Endothelial cell of umbilical vein (primary cell): Measurements from ENCODE around the gene AKNA. TPM values are rescaled to one million over a fixed set of nuclear protein-coding genes. Genes with fewer than 3 reads are reported as not detected.

Experiments used
- BruUV-seq: library from RNA; stranded (reverse); fragments of 400-500 nt; replicated peaks from 2 replicates; lab custom pipeline; 2021; lab: Mats Ljungman, UMichigan
- CTCF ChIA-PET: fragments of 300-600, 350-600 bp; sonication (Branson Sonifier 250); formaldehyde crosslinking; loops from one replicate; lab custom pipeline; 2021; ENCODE audit warnings: antibody characterized with exemption, inconsistent platforms; lab: Charles Lee
- POLR2A ChIA-PET: fragments of 300-600, 350-600 bp; sonication (Branson Sonifier 250); formaldehyde crosslinking; loops from one replicate; lab custom pipeline; 2021; ENCODE audit warnings: antibody characterized with exemption, inconsistent platforms; lab: Charles Lee
- DNase-seq: peaks from one replicate; pipeline ENCODE4 v3.0.0-alpha.2; 2011; ENCODE audit warnings: low read depth, low spot score
- FAIRE-seq: peaks from 2 replicates; lab custom pipeline; 2011; peaks lifted over from hg19 to GRCh38; lab: Jason Lieb, UNC
- H2AFZ ChIP-seq: 2 replicates; pipeline ENCODE4 v1.6.0; 2012; ENCODE audit warnings: low read depth, low read length, control low read depth, inconsistent platforms
- H3K27ac ChIP-seq: 2 replicates; pipeline ENCODE4 v1.5.1; 2011; ENCODE audit warnings: low read depth, mild to moderate bottlenecking, control low read depth, low read length, moderate library complexity; ENCODE audit not compliant: insufficient read depth
- H3K27me3 ChIP-seq, 2 experiments: 2 replicates each; pipeline versions ENCODE4 v1.6.0 to v1.6.1; 2011; ENCODE audit warnings: low read length in 2 of 2, mixed read lengths in 1 of 2; ENCODE audit not compliant: control insufficient read depth in 2 of 2, insufficient read depth in 2 of 2
- H3K36me3 ChIP-seq, 2 experiments: 2 replicates in 1 of 2; 3 replicates in 1 of 2; pipeline ENCODE4 v1.5.1; 2011; ENCODE audit warnings: low read length in 2 of 2, mild to moderate bottlenecking in 1 of 2, moderate library complexity in 1 of 2; ENCODE audit not compliant: control insufficient read depth in 2 of 2, insufficient read depth in 2 of 2; ENCODE audit errors: extremely low read depth in 1 of 2
- H3K4me1 ChIP-seq: 3 replicates; pipeline ENCODE4 v1.5.1; 2011; ENCODE audit warnings: mild to moderate bottlenecking, low read length; ENCODE audit not compliant: control insufficient read depth, insufficient read depth; ENCODE audit errors: extremely low read depth
- H3K4me2 ChIP-seq: 2 replicates; pipeline ENCODE4 v1.6.1; 2011; ENCODE audit warnings: low read length, control low read depth, mixed read lengths; ENCODE audit not compliant: insufficient read depth
- H3K4me3 ChIP-seq, 3 experiments: fragments of 200-600 bp in 1 of 3; sonication (generic), shearing (Covaris generic) in 1 of 3; replicated peaks in 1 of 3; 2 replicates each; pipeline ENCODE4 v1.5.1; 2011 to 2016; ENCODE audit warnings: control low read depth in 3 of 3, low read length in 3 of 3, mild to moderate bottlenecking in 2 of 3, inconsistent platforms in 1 of 3, low read depth in 1 of 3, moderate library complexity in 1 of 3; ENCODE audit not compliant: insufficient read depth in 1 of 3
- H3K79me2 ChIP-seq: 2 replicates; pipeline ENCODE4 v1.6.0; 2012; ENCODE audit warnings: low read length, inconsistent platforms; ENCODE audit not compliant: control insufficient read depth, insufficient read depth
- H3K9ac ChIP-seq: replicated peaks from 2 replicates; pipeline ENCODE3; 2011; ENCODE audit warnings: low read length, control low read depth; ENCODE audit not compliant: insufficient read depth; ENCODE audit errors: extremely low read depth
- H3K9me1 ChIP-seq: replicated peaks from 3 replicates; pipeline ENCODE4 v1.6.0; 2011; ENCODE audit warnings: mild to moderate bottlenecking, low read length; ENCODE audit not compliant: control insufficient read depth, insufficient read depth; ENCODE audit errors: extremely low read depth
- H3K9me3 ChIP-seq: replicated peaks from 2 replicates; pipeline ENCODE4 v1.5.1; 2012; ENCODE audit warnings: low read length, inconsistent platforms; ENCODE audit not compliant: control insufficient read depth, insufficient read depth
- H4K20me1 ChIP-seq: replicated peaks from 2 replicates; pipeline ENCODE3; 2011; ENCODE audit warnings: mild to moderate bottlenecking, low read length; ENCODE audit not compliant: control insufficient read depth, insufficient read depth; ENCODE audit errors: extremely low read depth
- CTCF ChIP-seq, 2 donors: IDR thresholded peaks; 1 replicate in 1 of 2; 2 replicates in 1 of 2; pipeline ENCODE4 v1.5.1; 2011; ENCODE audit warnings: low read length in 2 of 2, mild to moderate bottlenecking in 2 of 2, moderate library complexity in 2 of 2, control low read depth in 1 of 2, inconsistent platforms in 1 of 2, low read depth in 1 of 2; ENCODE audit not compliant: insufficient read depth in 1 of 2; ENCODE audit errors: extremely low read depth in 1 of 2
- EZH2 ChIP-seq: IDR thresholded peaks from 2 replicates; pipeline ENCODE4 v1.6.1; 2012; ENCODE audit warnings: borderline replicate concordance, low read depth, mild to moderate bottlenecking, moderate library complexity, low read length, inconsistent platforms; ENCODE audit not compliant: severe bottlenecking
- FOS ChIP-seq: IDR thresholded peaks from 2 replicates; pipeline ENCODE4 v1.6.1; 2011; ENCODE audit warnings: mild to moderate bottlenecking, low read length, moderate library complexity, borderline replicate concordance; ENCODE audit not compliant: insufficient read depth
- GATA2 ChIP-seq: IDR thresholded peaks from 2 replicates; pipeline ENCODE4 v1.7.0; 2011; ENCODE audit warnings: low read depth, mild to moderate bottlenecking, moderate library complexity, mixed read lengths, low read length; ENCODE audit not compliant: insufficient read length, insufficient read depth
- JUN ChIP-seq: IDR thresholded peaks from 2 replicates; pipeline ENCODE4 v1.6.1; 2011; ENCODE audit warnings: borderline replicate concordance, low read depth; ENCODE audit not compliant: insufficient read length, insufficient read depth
- MAX ChIP-seq: IDR thresholded peaks from 2 replicates; pipeline ENCODE4 v1.6.1; 2011; ENCODE audit not compliant: insufficient read depth, insufficient read length
- MYC ChIP-seq: IDR thresholded peaks from one replicate; pipeline ENCODE4 v1.6.1; 2011; ENCODE audit warnings: mild to moderate bottlenecking, low read depth, low read length
- POLR2A ChIP-seq: IDR thresholded peaks from 2 replicates; pipeline ENCODE4 v1.6.1; 2012; ENCODE audit warnings: low read depth, mild to moderate bottlenecking, control low read depth, low read length
- POLR2AphosphoS5 ChIP-seq: IDR thresholded peaks from 2 replicates; pipeline ENCODE4 v1.6.1; 2012; ENCODE audit warnings: low read depth, mild to moderate bottlenecking, control low read depth, low read length, moderate library complexity; ENCODE audit not compliant: insufficient read depth
- dilution Hi-C: fragments of 300-500 bp; cut with MboI; formaldehyde crosslinking; loops from one replicate; pipeline ENCODE4 v1.15.0; 2019; ENCODE audit warnings: low sequenced_read_pairs; ENCODE audit not compliant: extremely low pct_ligation_motif_present
- intact Hi-C: fragments of 100-400 bp; cut with micrococcal nuclease; formaldehyde crosslinking; loops from one replicate; pipeline ENCODE4 v1.10.0; 2022
- polyA plus RNA-seq, 4 experiments: library from polyadenylated mRNA; depleted of rRNA in 3 of 4; stranded (reverse) in 3 of 4; unstranded in 1 of 4; fragments of >200 nt; gene quantifications; 2 replicates each; pipeline versions ENCODE4 v1.2.1 to v1.2.3, GENCODE V29; 2011 to 2012; ENCODE audit warnings: missing spikeins in 1 of 4
- total RNA-seq: library from RNA; stranded (reverse); gene quantifications from 2 replicates; pipeline ENCODE4 v1.2.3, GENCODE V29; 2021

Gene AKNA
- total and polyA plus RNA-seq, 2 donors (not counting 3 experiments of a cell fraction or from before 2014, with no cell fraction given): 11.3 to 22.4 TPM

- ChIA-PET CTCF (no interaction called here), POLR2A (interaction anchor here (0.8 kb wide), 1 partner anchor 501 kb away, joined by 3 read pairs; no protein-coding TSS in a partner anchor)
- Histone ChIP-seq H3K4me1 (no peaks in the 10 kb centered on the region), H3K4me2 (peak overlapping the region; percentile 45), H3K9ac (peak overlapping the region; percentile 82), H2AFZ (peak overlapping the region; percentile 94), H3K27me3 (no peaks in the 10 kb centered on the region), H3K9me1 (no peaks in the 10 kb centered on the region), H4K20me1 (no peaks in the 10 kb centered on the region), H3K9me3 (no peaks in the 10 kb centered on the region), H3K36me3 (no peaks in the 10 kb centered on the region), H3K79me2 (no peaks in the 10 kb centered on the region), H3K27ac (peak overlapping the region; percentile 32), H3K4me3 (peak overlapping the region; percentile 38 to 54 (median 54))
- FAIRE-seq (peak; percentile 67), DNase-seq (peak; percentile 91)
- TF ChIP-seq EZH2 (no peak), GATA2 (no peak), MYC (no peak), POLR2AphosphoS5 (peak; percentile 40), MAX (peak; percentile 8), POLR2A (no peak), CTCF (IDR thresholded peaks at IDR 0.05; ENCODE audit: extremely low read depth in 1 of 2, insufficient read depth in 1 of 2, low read depth in 1 of 2, low read length in 2 of 2) (no peak), JUN (no peak), FOS (no peak)
- dilution Hi-C loops: no loop called here
- intact Hi-C loops: loop anchor here (1.0 kb wide), 2 partner anchors 11 to 189 kb away; partner anchors contain the start of genes AKNA and ATP6V1G1
- BruUV-seq: no TSS peak
Observed at GRCh38 chr9:114397848-114398605, 10.2 kb upstream of the AKNA start.
